ENCODE results near the gene DMPK.
A peak's percentile ranks its signal among the peaks of the same experiment; 100 is the strongest.

The DMPK gene

DNA sequence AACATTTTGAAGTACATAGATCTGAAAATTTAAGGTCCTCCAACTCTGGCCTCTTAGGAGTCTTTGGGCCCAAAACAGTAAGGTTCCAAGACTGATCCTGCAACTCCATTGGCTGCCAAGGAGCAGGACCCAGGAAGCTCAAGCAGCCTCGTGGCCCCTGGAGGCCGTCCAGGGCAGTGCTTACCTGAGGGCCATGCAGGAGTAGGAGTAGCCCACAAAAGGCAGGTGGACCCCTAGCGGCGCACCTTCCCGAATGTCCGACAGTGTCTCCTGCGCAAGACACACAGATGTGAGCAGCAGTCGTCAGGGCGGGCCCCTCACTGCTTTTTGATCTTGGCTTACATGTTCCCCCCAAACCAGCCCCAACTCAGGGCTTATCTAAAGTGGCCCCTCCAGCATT lies 7.5 kb downstream of the DMPK start:
- H3K27me3 ChIP-seq (ENCODE audit: control insufficient read depth in 1 of 2, insufficient read depth in 2 of 2, low read length in 2 of 2), result no peaks in the 10 kb centered on the region
- H3K9me3 ChIP-seq (ENCODE audit: control insufficient read depth in 2 of 2, low read length in 2 of 2), result no peaks in the 10 kb centered on the region
- H3K27ac ChIP-seq (ENCODE audit: low read length), result no peak overlapping the region
- H3K4me3 ChIP-seq (ENCODE audit: low read length in 2 of 2), result no peak overlapping the region
- H3K36me3 ChIP-seq (ENCODE audit: control insufficient read depth in 2 of 2, insufficient read depth in 2 of 2, low read length in 2 of 2), result peaks cover 27 to 48% of the 10 kb centered on the region in 2 donors
- H3K9ac ChIP-seq (ENCODE audit: low read length in 2 of 2), result no peak overlapping the region
- peaks cover 43% of the 10 kb centered on the region for H3K4me1 ChIP-seq (ENCODE audit: control insufficient read depth, insufficient read depth, low read length)

DNA sequence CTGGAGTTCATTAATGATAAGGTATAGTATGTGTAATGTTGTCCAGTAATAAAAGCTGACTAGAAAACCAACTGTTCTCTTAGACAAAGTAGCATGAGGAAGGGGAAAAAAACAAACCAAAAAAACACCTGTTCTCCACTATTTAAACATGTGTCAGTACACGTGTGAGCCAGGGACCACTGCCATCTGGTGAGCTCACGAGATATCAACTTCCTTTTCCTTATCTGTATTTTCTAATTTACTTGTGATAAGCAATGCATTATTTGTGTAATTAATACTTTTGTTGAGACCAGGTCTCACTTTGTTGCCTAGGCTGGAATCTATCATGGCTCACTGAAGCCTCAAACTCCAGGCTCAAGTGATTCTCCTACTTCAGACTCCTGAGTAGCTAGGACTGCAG lies 8.9 kb downstream of the DMPK start:
- no peaks in the 10 kb centered on the region for H3K27me3 ChIP-seq (ENCODE audit: control insufficient read depth in 1 of 2, insufficient read depth in 2 of 2, low read length in 2 of 2)

DNA sequence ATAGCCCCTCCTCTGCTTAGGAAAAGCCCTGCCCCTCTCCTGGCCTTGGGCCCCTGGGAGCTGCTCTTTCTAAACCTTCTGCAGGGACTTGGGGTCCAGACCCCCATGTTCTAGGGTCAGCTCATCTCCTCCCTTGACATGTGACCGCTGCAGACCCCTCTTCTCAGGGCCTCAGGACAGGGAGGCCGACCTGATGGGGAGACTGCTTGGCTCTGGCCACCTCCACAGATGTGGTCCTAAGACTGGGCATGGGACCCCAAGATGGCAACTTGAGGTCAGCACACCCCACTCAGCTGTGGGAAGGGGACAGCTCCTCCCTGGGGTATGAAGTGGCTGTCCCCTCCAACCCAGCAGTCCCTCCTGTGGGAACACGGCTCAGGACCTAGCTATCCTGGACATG lies 9.4 kb downstream of the DMPK start:
- no peak overlapping the region for H3K4me3 ChIP-seq (ENCODE audit: low read length in 2 of 2)
- peak overlapping the region; percentile 46 for H3K27ac ChIP-seq (ENCODE audit: low read length)
- no peaks in the 10 kb centered on the region for H3K27me3 ChIP-seq (ENCODE audit: control insufficient read depth in 1 of 2, insufficient read depth in 2 of 2, low read length in 2 of 2)
- H3K9ac ChIP-seq (ENCODE audit: low read length in 2 of 2), result no peak overlapping the region
- H3K9me3 ChIP-seq (ENCODE audit: control insufficient read depth in 2 of 2, low read length in 2 of 2), result no peaks in the 10 kb centered on the region
- H3K36me3 ChIP-seq (ENCODE audit: control insufficient read depth in 2 of 2, insufficient read depth in 2 of 2, low read length in 2 of 2), result peaks cover 25 to 36% of the 10 kb centered on the region in 2 donors
- peaks cover 36% of the 10 kb centered on the region for H3K4me1 ChIP-seq (ENCODE audit: control insufficient read depth, insufficient read depth, low read length)

More for the DNA sequence above, 8.9 kb downstream of the DMPK start:
- Histone ChIP-seq H3K36me3 (ENCODE audit: control insufficient read depth in 2 of 2, insufficient read depth in 2 of 2, low read length in 2 of 2) (peaks cover 27 to 41% of the 10 kb centered on the region in 2 donors), H3K27ac (ENCODE audit: low read length) (peak overlapping the region; percentile 46), H3K9me3 (ENCODE audit: control insufficient read depth in 2 of 2, low read length in 2 of 2) (no peaks in the 10 kb centered on the region), H3K9ac (ENCODE audit: low read length in 2 of 2) (no peak overlapping the region), H3K4me3 (ENCODE audit: low read length in 2 of 2) (no peak overlapping the region), H3K4me1 (ENCODE audit: control insufficient read depth, insufficient read depth, low read length) (peaks cover 34% of the 10 kb centered on the region)

DNA sequence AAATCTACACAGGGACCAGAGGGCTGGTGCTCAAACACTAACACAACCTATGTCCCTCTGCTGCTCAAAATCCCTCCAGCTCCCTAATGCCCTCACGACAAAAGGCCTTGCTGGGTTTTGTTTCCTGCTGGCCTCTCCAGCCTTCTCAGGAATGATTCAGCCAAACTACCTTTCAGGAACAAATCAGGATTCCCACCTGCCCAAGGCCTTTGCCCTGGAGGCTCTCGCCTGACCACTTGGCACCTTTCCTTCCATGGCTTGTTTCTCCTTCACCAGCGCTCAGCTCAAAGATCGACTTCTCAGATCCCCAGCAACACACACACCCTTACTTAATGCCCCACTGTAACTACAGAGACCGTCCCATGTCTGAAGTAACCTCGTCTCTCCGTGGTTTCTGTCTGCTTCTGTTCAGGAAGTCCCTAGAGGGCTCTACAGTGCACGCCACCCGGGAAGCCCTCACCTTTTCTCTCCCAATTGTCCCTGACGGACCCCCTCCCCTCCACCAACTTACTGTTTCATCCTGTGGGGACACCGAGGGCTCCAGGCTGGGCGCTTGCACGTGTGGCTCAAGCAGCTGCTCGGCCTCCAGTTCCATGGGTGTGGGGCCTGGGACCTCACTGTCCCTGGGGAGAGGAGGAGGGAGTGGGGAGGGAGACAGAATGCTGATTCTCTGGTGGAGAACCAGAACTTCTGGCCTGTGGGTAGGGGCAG lies 10.0 kb downstream of the DMPK start:
- Histone ChIP-seq H3K9me3 (ENCODE audit: control insufficient read depth in 2 of 2, low read length in 2 of 2) (no peaks in the 10 kb centered on the region), H3K27me3 (ENCODE audit: control insufficient read depth in 1 of 2, insufficient read depth in 2 of 2, low read length in 2 of 2) (no peaks in the 10 kb centered on the region), H3K27ac (ENCODE audit: low read length) (peak overlapping the region; percentile 46), H3K4me3 (ENCODE audit: low read length in 2 of 2) (no peak overlapping the region), H3K4me1 (ENCODE audit: control insufficient read depth, insufficient read depth, low read length) (peaks cover 40% of the 10 kb centered on the region), H3K36me3 (ENCODE audit: control insufficient read depth in 2 of 2, insufficient read depth in 2 of 2, low read length in 2 of 2) (peaks cover 20 to 31% of the 10 kb centered on the region in 2 donors), H3K9ac (ENCODE audit: low read length in 2 of 2) (no peak overlapping the region)

DNA sequence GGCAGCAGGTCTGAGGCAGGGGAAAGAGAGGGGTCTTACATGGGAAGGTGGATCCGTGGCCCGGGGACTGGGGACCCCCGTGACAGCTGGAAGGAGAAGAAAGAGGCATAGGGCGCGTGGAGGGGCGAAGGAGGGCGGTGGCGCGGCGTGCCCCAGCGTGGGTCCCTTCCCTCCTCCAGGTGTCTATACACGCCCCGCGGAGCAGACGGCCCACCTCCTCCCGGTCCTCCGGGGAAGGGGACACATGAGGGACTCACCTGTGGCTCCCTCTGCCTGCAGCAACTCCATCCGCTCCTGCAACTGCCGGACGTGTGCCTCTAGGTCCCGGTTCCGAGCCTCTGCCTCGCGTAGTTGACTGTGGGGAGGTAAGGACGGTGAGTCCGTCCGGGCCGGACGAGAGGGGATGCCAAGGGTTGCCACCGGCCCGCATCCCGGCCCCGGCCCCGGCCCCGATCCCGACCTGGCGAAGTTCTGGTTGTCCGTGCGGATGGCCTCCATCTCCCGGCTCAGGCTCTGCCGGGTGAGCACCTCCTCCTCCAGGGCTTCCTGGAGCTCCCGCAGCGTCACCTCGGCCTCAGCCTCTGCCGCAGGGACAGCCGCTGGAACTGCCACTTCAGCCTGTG lies 10.9 kb downstream of the DMPK start:
- Histone ChIP-seq H3K27ac (ENCODE audit: low read length) (peak overlapping the region; percentile 89), H3K9ac (ENCODE audit: low read length in 2 of 2) (peak overlapping the region in 1 of 2 donors; percentile 48)

DNA sequence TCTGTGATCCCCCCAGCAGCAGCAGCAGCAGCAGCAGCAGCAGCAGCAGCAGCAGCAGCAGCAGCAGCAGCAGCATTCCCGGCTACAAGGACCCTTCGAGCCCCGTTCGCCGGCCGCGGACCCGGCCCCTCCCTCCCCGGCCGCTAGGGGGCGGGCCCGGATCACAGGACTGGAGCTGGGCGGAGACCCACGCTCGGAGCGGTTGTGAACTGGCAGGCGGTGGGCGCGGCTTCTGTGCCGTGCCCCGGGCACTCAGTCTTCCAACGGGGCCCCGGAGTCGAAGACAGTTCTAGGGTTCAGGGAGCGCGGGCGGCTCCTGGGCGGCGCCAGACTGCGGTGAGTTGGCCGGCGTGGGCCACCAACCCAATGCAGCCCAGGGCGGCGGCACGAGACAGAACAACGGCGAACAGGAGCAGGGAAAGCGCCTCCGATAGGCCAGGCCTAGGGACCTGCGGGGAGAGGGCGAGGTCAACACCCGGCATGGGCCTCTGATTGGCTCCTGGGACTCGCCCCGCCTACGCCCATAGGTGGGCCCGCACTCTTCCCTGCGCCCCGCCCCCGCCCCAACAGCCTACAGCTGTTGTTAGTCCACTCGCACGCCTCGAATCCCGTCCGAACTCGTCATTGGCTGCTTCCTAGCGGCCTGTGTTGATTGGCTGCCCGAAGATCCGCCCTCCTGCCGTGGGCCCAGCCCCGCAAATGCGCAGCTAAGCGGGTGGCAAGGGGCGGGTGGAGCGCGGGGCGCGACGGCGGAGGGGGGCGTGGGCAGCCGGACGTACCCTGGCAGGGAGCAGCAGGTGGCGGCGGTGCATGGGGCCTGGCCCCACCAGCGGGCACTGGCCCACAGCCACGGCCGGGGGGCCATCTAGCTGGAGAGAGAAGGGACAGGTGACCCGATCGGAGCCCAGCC lies 11.8 kb downstream of the DMPK start:
- Histone ChIP-seq H3K27me3 (ENCODE audit: control insufficient read depth in 1 of 2, insufficient read depth in 2 of 2, low read length in 2 of 2) (no peaks in the 10 kb centered on the region), H3K36me3 (ENCODE audit: control insufficient read depth in 2 of 2, insufficient read depth in 2 of 2, low read length in 2 of 2) (peaks cover 10 to 23% of the 10 kb centered on the region in 2 donors), H3K4me3 (ENCODE audit: low read length in 2 of 2) (peak overlapping the region; percentile 73 to 75), H3K9me3 (ENCODE audit: control insufficient read depth in 2 of 2, low read length in 2 of 2) (no peaks in the 10 kb centered on the region), H3K27ac (ENCODE audit: low read length) (peak overlapping the region; percentile 89), H3K4me1 (ENCODE audit: control insufficient read depth, insufficient read depth, low read length) (peaks cover 58% of the 10 kb centered on the region), H3K9ac (ENCODE audit: low read length in 2 of 2) (peak overlapping the region; percentile 47 to 48)

More for the DNA sequence above, 10.9 kb downstream of the DMPK start:
- peaks cover 11 to 23% of the 10 kb centered on the region in 2 donors for H3K36me3 ChIP-seq (ENCODE audit: control insufficient read depth in 2 of 2, insufficient read depth in 2 of 2, low read length in 2 of 2)
- H3K4me3 ChIP-seq (ENCODE audit: low read length in 2 of 2), result peak overlapping the region; percentile 25 to 75
- H3K27me3 ChIP-seq (ENCODE audit: control insufficient read depth in 1 of 2, insufficient read depth in 2 of 2, low read length in 2 of 2), result no peaks in the 10 kb centered on the region
- H3K9me3 ChIP-seq (ENCODE audit: control insufficient read depth in 2 of 2, low read length in 2 of 2), result no peaks in the 10 kb centered on the region
- peaks cover 48% of the 10 kb centered on the region for H3K4me1 ChIP-seq (ENCODE audit: control insufficient read depth, insufficient read depth, low read length)

DNA sequence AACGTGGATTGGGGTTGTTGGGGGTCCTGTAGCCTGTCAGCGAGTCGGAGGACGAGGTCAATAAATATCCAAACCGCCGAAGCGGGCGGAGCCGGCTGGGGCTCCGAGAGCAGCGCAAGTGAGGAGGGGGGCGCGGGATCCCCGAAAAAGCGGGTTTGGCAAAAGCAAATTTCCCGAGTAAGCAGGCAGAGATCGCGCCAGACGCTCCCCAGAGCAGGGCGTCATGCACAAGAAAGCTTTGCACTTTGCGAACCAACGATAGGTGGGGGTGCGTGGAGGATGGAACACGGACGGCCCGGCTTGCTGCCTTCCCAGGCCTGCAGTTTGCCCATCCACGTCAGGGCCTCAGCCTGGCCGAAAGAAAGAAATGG lies 12.5 kb downstream of the DMPK start:
- H3K27ac ChIP-seq (ENCODE audit: low read length), result peak overlapping the region; percentile 89
- H3K4me1 ChIP-seq (ENCODE audit: control insufficient read depth, insufficient read depth, low read length), result peaks cover 64% of the 10 kb centered on the region
- H3K9me3 ChIP-seq (ENCODE audit: control insufficient read depth in 2 of 2, low read length in 2 of 2), result no peaks in the 10 kb centered on the region
- H3K9ac ChIP-seq (ENCODE audit: low read length in 2 of 2), result peak overlapping the region; percentile 41 to 74
- H3K4me3 ChIP-seq (ENCODE audit: low read length in 2 of 2), result peak overlapping the region; percentile 73 to 75
- H3K27me3 ChIP-seq (ENCODE audit: control insufficient read depth in 1 of 2, insufficient read depth in 2 of 2, low read length in 2 of 2), result no peaks in the 10 kb centered on the region
- H3K36me3 ChIP-seq (ENCODE audit: control insufficient read depth in 2 of 2, insufficient read depth in 2 of 2, low read length in 2 of 2), result peaks cover 9 to 21% of the 10 kb centered on the region in 2 donors

DNA sequence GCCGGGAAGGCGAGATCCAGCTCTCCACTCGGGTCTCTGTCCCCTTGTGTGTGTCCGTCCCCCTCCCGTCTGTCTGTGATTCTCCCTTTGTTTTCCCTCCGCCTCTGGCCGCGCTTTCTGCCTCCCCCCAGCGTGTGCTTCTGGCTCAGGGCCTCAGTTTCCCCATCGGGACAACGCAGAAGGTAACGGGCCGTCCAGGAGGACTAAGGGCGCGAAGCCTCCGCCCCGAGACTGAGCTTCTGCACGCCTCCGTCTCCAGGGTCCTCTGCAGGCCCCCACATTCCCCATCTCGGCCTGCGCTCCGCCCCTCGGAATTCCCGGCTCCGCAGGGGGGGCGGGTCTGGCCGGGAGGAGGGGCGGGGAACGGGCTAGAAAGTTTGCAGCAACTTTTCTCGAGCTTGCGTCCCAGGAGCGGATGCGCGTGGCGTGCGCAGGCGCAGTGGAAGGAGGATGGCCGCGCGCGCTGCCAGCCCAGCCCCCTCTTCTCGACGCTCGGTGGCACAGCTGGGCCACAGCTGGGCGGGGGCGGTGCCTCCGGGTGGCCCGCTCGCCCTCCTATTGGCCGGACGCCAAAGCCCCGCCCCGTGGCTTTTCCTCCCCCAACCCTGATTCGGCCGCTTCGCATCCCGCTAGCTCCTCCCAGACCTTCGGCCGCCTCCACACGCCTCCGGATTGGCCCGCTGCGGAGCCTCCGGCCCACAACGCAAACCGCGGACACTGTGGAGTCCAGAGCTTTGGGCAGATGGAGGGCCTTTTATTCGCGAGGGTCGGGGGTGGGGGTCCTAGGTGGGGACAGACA lies 13.1 kb downstream of the DMPK start, which contains the start of gene SIX5:
TSS of gene SIX5 (minus strand) at position 269 of the 799 bp plus-strand sequence. CDS start 408 bp downstream, outside the sequence.
- no peaks in the 10 kb centered on the region for H3K9me3 ChIP-seq (ENCODE audit: control insufficient read depth in 2 of 2, low read length in 2 of 2)
- H3K27me3 ChIP-seq (ENCODE audit: control insufficient read depth in 1 of 2, insufficient read depth in 2 of 2, low read length in 2 of 2), result no peaks in the 10 kb centered on the region
- peaks cover 71% of the 10 kb centered on the region for H3K4me1 ChIP-seq (ENCODE audit: control insufficient read depth, insufficient read depth, low read length)

DNA sequence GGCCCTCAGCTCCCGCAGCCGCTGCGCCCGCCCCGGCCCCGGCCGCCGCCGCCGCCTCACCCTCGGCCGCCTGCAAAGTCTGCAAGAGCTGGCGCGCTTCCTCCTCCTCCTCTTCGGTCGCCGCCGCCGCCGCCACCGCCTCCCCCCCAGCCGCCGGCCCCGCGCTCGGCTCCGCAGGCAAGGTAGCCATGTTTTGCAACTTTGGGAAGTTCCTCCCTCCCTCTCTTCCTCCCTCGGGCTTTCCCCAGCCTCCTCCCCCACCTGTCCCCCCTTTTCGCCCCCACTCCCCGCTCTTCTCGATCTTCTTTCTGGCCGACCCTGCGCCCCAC lies 13.7 kb downstream of the DMPK start:
- Histone ChIP-seq H3K27me3 (ENCODE audit: control insufficient read depth in 1 of 2, insufficient read depth in 2 of 2, low read length in 2 of 2) (no peaks in the 10 kb centered on the region), H3K4me1 (ENCODE audit: control insufficient read depth, insufficient read depth, low read length) (peaks cover 75% of the 10 kb centered on the region), H3K27ac (ENCODE audit: low read length) (peak overlapping the region; percentile 93)

More for the DNA sequence above, 13.1 kb downstream of the DMPK start, which contains the start of gene SIX5:
- Histone ChIP-seq H3K9ac (ENCODE audit: low read length in 2 of 2) (peak within 1 kb of the TSS; percentile 84 to 87), H3K27ac (ENCODE audit: low read length) (peak within 1 kb of the TSS; percentile 93), H3K36me3 (ENCODE audit: control insufficient read depth in 2 of 2, insufficient read depth in 2 of 2, low read length in 2 of 2) (peaks cover 7 to 17% of the 10 kb centered on the region in 2 donors), H3K4me3 (ENCODE audit: low read length in 2 of 2) (peak within 1 kb of the TSS; percentile 83 to 91)

More for the DNA sequence above, 13.7 kb downstream of the DMPK start:
- peak overlapping the region; percentile 79 to 87 for H3K9ac ChIP-seq (ENCODE audit: low read length in 2 of 2)
- H3K9me3 ChIP-seq (ENCODE audit: control insufficient read depth in 2 of 2, low read length in 2 of 2), result no peaks in the 10 kb centered on the region
- H3K4me3 ChIP-seq (ENCODE audit: low read length in 2 of 2), result peak overlapping the region; percentile 83 to 91
- H3K36me3 ChIP-seq (ENCODE audit: control insufficient read depth in 2 of 2, insufficient read depth in 2 of 2, low read length in 2 of 2), result peaks cover 7 to 16% of the 10 kb centered on the region in 2 donors
